Measurements from ENCODE around the gene ELAC2. TPM values are rescaled to one million over a fixed set of nuclear protein-coding genes. Genes with fewer than 3 reads are reported as not detected.

The ELAC2 gene
- total RNA-seq, 5 donors from 2014 or later (not counting 1 experiment from before 2014, with no cell fraction given) = 62.5 to 71.6 (median 66.4) TPM

GRCh38 chr17:13002761-13003453 lies 14.9 kb downstream of the ELAC2 start:
- POLR2A ChIA-PET = no interaction called here
- Histone ChIP-seq H3K4me1 (ENCODE audit: control insufficient read depth in 1 of 2, extremely low read depth in 1 of 2, insufficient read depth in 2 of 2, low read length in 2 of 2) (peaks cover 0 to 5% of the 10 kb centered on the region in 2 experiments), H3K9me3 (no peaks in the 10 kb centered on the region), H3K36me3 (ENCODE audit: control insufficient read depth in 2 of 2, extremely low read depth in 1 of 2, insufficient read depth in 1 of 2, low read length in 1 of 2) (peaks cover 19 to 81% of the 10 kb centered on the region in 2 donors), H3K27ac (ENCODE audit: low read length) (no peak overlapping the region), H3K4me3 (ENCODE audit: control insufficient read depth in 1 of 2, extremely low read depth in 1 of 2, low read length in 1 of 2) (no peak overlapping the region), H3K27me3 (replicated peaks in 1 of 2; ENCODE audit: control insufficient read depth in 2 of 2, extremely low read depth in 1 of 2, insufficient read depth in 2 of 2, low read length in 1 of 2) (no peaks in the 10 kb centered on the region)
- CTCF ChIA-PET = interaction anchor here (1.0 to 3.8 kb wide), 4 partner anchors 15 to 27 kb away, joined by 3 to 16 read pairs (median 4); partner anchors contain the start of gene ELAC2 (in 1 of the 2)
- Mint-ChIP-seq H3K36me3 (peaks cover 35% of the 10 kb centered on the region), H3K4me3 (no peak overlapping the region), H3K9me3 (no peaks in the 10 kb centered on the region), H3K27me3 (no peaks in the 10 kb centered on the region), H3K27ac (no peak overlapping the region), H3K4me1 (peaks cover 0 to 3% (median 2%) of the 10 kb centered on the region in 3 donors)
- 33% methylated on average over 3 of the region's 15 CpGs for WGBS (ENCODE audit: insufficient coverage)
- DNase-seq = peak in 23 of 35 experiments; percentile 9 to 69 (median 27)
- ATAC-seq (replicated peaks in 1 of 4) = peak; percentile 32 to 51 (median 42)

DNA sequence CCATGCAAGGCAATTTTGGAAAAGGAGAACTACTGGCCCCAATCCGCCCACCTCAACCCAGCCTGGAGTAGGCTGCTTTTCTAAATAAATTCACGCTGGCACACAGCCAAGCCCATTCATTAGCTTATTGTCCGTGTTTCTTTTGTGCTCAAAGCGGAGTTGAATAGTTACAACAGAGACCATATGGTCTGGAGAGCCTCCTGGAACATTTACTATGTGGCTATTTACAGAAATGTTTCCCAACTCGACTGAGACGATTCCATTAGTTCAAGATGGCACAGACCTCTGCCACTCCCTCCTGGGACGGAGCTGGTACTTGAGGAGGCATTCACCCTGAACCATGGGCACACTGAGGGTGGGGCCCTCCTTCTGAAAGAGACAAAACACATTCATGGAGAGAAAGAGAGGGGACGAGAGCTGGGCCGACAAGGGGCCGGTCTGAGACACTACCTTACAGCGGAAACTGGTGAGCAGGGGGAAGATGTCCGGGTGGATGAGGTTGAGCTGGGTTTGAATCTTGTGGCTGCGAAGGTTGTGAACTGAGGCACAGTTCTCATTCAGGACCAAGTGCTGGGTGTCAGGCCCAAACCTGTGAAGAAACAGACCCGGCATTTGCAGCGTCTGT lies 15.7 kb downstream of the ELAC2 start:
- POLR2A ChIA-PET = no interaction called here
- 98% methylated on average over 15 of the region's 15 CpGs for WGBS (ENCODE audit: insufficient coverage)
- ATAC-seq (replicated peaks in 1 of 4) = no peak

DNA sequence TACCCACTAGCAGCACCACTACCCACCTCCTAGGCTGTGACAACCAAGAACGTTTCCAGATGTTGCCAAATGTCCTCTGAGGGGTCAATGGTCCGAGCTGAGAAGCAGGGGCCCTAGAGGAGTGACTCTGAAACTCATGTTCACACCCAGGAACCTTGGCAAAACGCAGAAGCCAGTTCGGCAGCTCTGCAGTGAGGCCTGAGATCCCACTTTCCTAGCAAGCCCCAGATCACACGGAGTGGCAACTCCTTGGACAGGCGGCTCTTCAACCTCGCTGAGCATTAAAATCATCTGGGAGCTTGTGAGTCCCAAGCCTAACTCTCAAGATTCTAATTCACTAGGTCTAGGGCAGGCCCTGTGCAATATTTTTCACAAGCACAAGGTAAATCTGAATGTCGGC lies 17.3 kb downstream of the ELAC2 start:
- Mint-ChIP-seq H3K4me1 (peaks cover 0 to 3% (median 2%) of the 10 kb centered on the region in 3 donors), H3K27me3 (no peaks in the 10 kb centered on the region), H3K36me3 (peaks cover 55% of the 10 kb centered on the region), H3K27ac (no peak overlapping the region), H3K9me3 (no peaks in the 10 kb centered on the region), H3K4me3 (no peak overlapping the region)
- Histone ChIP-seq H3K4me1 (ENCODE audit: control insufficient read depth in 1 of 2, extremely low read depth in 1 of 2, insufficient read depth in 2 of 2, low read length in 2 of 2) (peaks cover 0 to 5% of the 10 kb centered on the region in 2 experiments), H3K9me3 (no peaks in the 10 kb centered on the region), H3K4me3 (ENCODE audit: control insufficient read depth in 1 of 2, extremely low read depth in 1 of 2, low read length in 1 of 2) (no peak overlapping the region), H3K27me3 (replicated peaks in 1 of 2; ENCODE audit: control insufficient read depth in 2 of 2, extremely low read depth in 1 of 2, insufficient read depth in 2 of 2, low read length in 1 of 2) (no peaks in the 10 kb centered on the region), H3K36me3 (ENCODE audit: control insufficient read depth in 2 of 2, extremely low read depth in 1 of 2, insufficient read depth in 1 of 2, low read length in 1 of 2) (peaks cover 26 to 92% of the 10 kb centered on the region in 2 donors), H3K27ac (ENCODE audit: low read length) (no peak overlapping the region)
- WGBS (ENCODE audit: insufficient coverage) = 95% methylated on average over 8 of the region's 8 CpGs
- ChIA-PET POLR2A (no interaction called here), CTCF (interaction anchor here in 1 of 2 donors (0.7 kb wide), 1 partner anchor 48 kb away, joined by 3 read pairs; no protein-coding TSS in a partner anchor)
- DNase-seq = no peak
- ATAC-seq (replicated peaks in 1 of 4) = no peak

More for the DNA sequence above, 15.7 kb downstream of the ELAC2 start:
- H3K4me1 ChIP-seq (ENCODE audit: control insufficient read depth in 1 of 2, extremely low read depth in 1 of 2, insufficient read depth in 2 of 2, low read length in 2 of 2) = peaks cover 0 to 5% of the 10 kb centered on the region in 2 experiments
- no peaks in the 10 kb centered on the region for H3K27me3 ChIP-seq (replicated peaks in 1 of 2; ENCODE audit: control insufficient read depth in 2 of 2, extremely low read depth in 1 of 2, insufficient read depth in 2 of 2, low read length in 1 of 2)
- no peak overlapping the region for H3K4me3 ChIP-seq (ENCODE audit: control insufficient read depth in 1 of 2, extremely low read depth in 1 of 2, low read length in 1 of 2)
- Mint-ChIP-seq H3K4me1 (peaks cover 0 to 3% (median 2%) of the 10 kb centered on the region in 3 donors), H3K4me3 (no peak overlapping the region), H3K27ac (no peak overlapping the region), H3K36me3 (peaks cover 43% of the 10 kb centered on the region), H3K9me3 (no peaks in the 10 kb centered on the region), H3K27me3 (no peaks in the 10 kb centered on the region)
- no peak for DNase-seq
- no peak overlapping the region for H3K27ac ChIP-seq (ENCODE audit: low read length)
- CTCF ChIA-PET = interaction anchor here (0.5 to 3.8 kb wide), 4 partner anchors 16 to 960 kb away, joined by 3 to 16 read pairs (median 4); partner anchors contain the start of gene ELAC2 (in 1 of the 2)
- H3K9me3 ChIP-seq = no peaks in the 10 kb centered on the region
- H3K36me3 ChIP-seq (ENCODE audit: control insufficient read depth in 2 of 2, extremely low read depth in 1 of 2, insufficient read depth in 1 of 2, low read length in 1 of 2) = peaks cover 19 to 81% of the 10 kb centered on the region in 2 donors

DNA sequence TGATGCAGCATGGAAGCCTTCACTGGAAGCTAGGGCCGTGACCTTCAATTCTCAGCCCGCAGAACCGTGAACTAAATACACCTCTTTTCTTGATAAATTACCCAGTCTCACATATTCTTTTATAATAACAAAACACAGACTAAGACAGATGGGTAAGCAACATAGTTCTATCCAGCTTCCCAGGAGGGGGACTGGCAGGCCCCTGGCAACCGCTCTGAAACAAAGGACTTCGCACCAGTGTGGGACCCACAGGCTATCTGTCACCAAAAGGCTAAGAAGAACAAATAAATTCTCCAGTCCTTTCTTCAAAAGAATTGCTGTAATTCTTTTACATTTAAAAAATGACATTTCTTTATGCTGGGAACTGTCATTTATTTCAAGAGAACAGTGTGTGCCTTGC lies 19.0 kb downstream of the ELAC2 start:
- ChIA-PET CTCF (no interaction called here), POLR2A (no interaction called here)
- no peak overlapping the region for H3K27ac Mint-ChIP-seq
- H3K4me1 ChIP-seq (ENCODE audit: control insufficient read depth in 1 of 2, extremely low read depth in 1 of 2, insufficient read depth in 2 of 2, low read length in 2 of 2) = peaks cover 0 to 5% of the 10 kb centered on the region in 2 experiments
- H3K4me3 ChIP-seq (ENCODE audit: control insufficient read depth in 1 of 2, extremely low read depth in 1 of 2, low read length in 1 of 2) = no peak overlapping the region
- 100% methylated on average over 1 of the region's 5 CpGs for WGBS (ENCODE audit: insufficient coverage)
- peaks cover 0 to 2% (median 2%) of the 10 kb centered on the region in 3 donors for H3K4me1 Mint-ChIP-seq
- H3K27ac ChIP-seq (ENCODE audit: low read length) = no peak overlapping the region
- no peaks in the 10 kb centered on the region for H3K9me3 Mint-ChIP-seq
- no peaks in the 10 kb centered on the region for H3K9me3 ChIP-seq
- peaks cover 26 to 94% of the 10 kb centered on the region in 2 donors for H3K36me3 ChIP-seq (ENCODE audit: control insufficient read depth in 2 of 2, extremely low read depth in 1 of 2, insufficient read depth in 1 of 2, low read length in 1 of 2)
- peaks cover 55% of the 10 kb centered on the region for H3K36me3 Mint-ChIP-seq
- DNase-seq (no peak), ATAC-seq (replicated peaks in 1 of 4) (no peak)
- no peak overlapping the region for H3K4me3 Mint-ChIP-seq
- no peaks in the 10 kb centered on the region for H3K27me3 ChIP-seq (replicated peaks in 1 of 2; ENCODE audit: control insufficient read depth in 2 of 2, extremely low read depth in 1 of 2, insufficient read depth in 2 of 2, low read length in 1 of 2)
- H3K27me3 Mint-ChIP-seq = no peaks in the 10 kb centered on the region

DNA sequence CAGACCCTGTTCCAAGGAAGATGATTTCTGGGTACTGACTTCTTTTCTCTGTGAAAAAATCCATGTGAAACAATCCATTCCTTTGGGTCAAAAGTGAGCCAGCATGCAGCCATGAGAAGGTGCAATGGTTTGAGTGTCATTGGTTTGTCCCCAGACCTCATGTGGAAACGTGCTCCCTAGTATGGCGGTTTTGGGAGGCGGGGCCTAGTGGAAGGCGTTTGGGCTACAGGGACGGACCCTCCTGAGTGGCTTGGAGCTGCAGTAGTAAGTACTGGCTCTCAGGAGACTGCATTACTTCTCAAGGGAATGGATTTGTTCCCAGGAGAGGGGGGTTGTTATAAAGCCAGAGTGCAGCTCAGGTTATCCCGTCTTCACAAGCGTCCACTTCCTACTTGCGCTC lies 19.4 kb downstream of the ELAC2 start:
- no peak overlapping the region for H3K27ac Mint-ChIP-seq
- ChIA-PET CTCF (no interaction called here), POLR2A (no interaction called here)
- no peaks in the 10 kb centered on the region for H3K9me3 ChIP-seq
- H3K4me3 Mint-ChIP-seq = no peak overlapping the region
- no peak for ATAC-seq (replicated peaks in 1 of 4)
- H3K4me1 ChIP-seq (ENCODE audit: control insufficient read depth in 1 of 2, extremely low read depth in 1 of 2, insufficient read depth in 2 of 2, low read length in 2 of 2) = peaks cover 0 to 4% of the 10 kb centered on the region in 2 experiments
- no peaks in the 10 kb centered on the region for H3K27me3 Mint-ChIP-seq
- no peaks in the 10 kb centered on the region for H3K9me3 Mint-ChIP-seq
- H3K36me3 Mint-ChIP-seq = peaks cover 54% of the 10 kb centered on the region
- DNase-seq = no peak
- WGBS (ENCODE audit: insufficient coverage) = 95% methylated on average over 8 of the region's 8 CpGs
- H3K36me3 ChIP-seq (ENCODE audit: control insufficient read depth in 2 of 2, extremely low read depth in 1 of 2, insufficient read depth in 1 of 2, low read length in 1 of 2) = peaks cover 29 to 94% of the 10 kb centered on the region in 2 donors
- H3K4me3 ChIP-seq (ENCODE audit: control insufficient read depth in 1 of 2, extremely low read depth in 1 of 2, low read length in 1 of 2) = no peak overlapping the region
- H3K27me3 ChIP-seq (replicated peaks in 1 of 2; ENCODE audit: control insufficient read depth in 2 of 2, extremely low read depth in 1 of 2, insufficient read depth in 2 of 2, low read length in 1 of 2) = no peaks in the 10 kb centered on the region
- no peaks in the 10 kb centered on the region for H3K4me1 Mint-ChIP-seq
- no peak overlapping the region for H3K27ac ChIP-seq (ENCODE audit: low read length)

DNA sequence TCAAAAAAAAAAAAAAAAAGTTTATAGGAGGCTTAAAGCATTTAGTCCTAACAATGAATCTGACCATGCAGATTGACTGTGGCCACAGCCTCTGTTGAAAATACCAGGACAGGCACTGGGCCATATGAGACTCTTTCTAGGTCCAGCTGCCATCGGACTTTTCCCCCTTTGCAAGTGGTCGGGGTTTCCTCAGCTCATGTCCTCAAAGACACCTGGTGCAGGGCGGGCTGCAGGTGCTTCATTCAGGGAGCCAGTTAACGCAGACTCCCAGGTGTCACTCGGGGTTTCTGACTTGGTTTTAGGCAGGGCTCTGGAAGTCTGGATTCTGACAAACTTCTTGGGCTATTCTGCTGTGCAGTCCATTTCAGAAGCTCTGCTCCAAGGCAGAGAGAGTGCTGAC lies 20.9 kb downstream of the ELAC2 start:
- Histone ChIP-seq H3K4me3 (ENCODE audit: control insufficient read depth in 1 of 2, extremely low read depth in 1 of 2, low read length in 1 of 2) (no peak overlapping the region), H3K9me3 (no peaks in the 10 kb centered on the region), H3K4me1 (ENCODE audit: control insufficient read depth in 1 of 2, extremely low read depth in 1 of 2, insufficient read depth in 2 of 2, low read length in 2 of 2) (no peaks in the 10 kb centered on the region), H3K27ac (ENCODE audit: low read length) (no peak overlapping the region), H3K36me3 (ENCODE audit: control insufficient read depth in 2 of 2, extremely low read depth in 1 of 2, insufficient read depth in 1 of 2, low read length in 1 of 2) (peaks cover 35 to 94% of the 10 kb centered on the region in 2 donors), H3K27me3 (replicated peaks in 1 of 2; ENCODE audit: control insufficient read depth in 2 of 2, extremely low read depth in 1 of 2, insufficient read depth in 2 of 2, low read length in 1 of 2) (no peaks in the 10 kb centered on the region)
- H3K4me1 Mint-ChIP-seq = no peaks in the 10 kb centered on the region
- ATAC-seq (replicated peaks in 1 of 4) = no peak
- H3K27me3 Mint-ChIP-seq = no peaks in the 10 kb centered on the region
- peaks cover 60% of the 10 kb centered on the region for H3K36me3 Mint-ChIP-seq
- WGBS (ENCODE audit: insufficient coverage) = 100% methylated on average over 3 of the region's 5 CpGs
- no peaks in the 10 kb centered on the region for H3K9me3 Mint-ChIP-seq
- no peak for DNase-seq
- ChIA-PET POLR2A (no interaction called here), CTCF (no interaction called here)
- no peak overlapping the region for H3K4me3 Mint-ChIP-seq
- no peak overlapping the region for H3K27ac Mint-ChIP-seq

Data from T-cell (primary cell).